ENCODE data around the gene FABP7.

Gene FABP7

DNA sequence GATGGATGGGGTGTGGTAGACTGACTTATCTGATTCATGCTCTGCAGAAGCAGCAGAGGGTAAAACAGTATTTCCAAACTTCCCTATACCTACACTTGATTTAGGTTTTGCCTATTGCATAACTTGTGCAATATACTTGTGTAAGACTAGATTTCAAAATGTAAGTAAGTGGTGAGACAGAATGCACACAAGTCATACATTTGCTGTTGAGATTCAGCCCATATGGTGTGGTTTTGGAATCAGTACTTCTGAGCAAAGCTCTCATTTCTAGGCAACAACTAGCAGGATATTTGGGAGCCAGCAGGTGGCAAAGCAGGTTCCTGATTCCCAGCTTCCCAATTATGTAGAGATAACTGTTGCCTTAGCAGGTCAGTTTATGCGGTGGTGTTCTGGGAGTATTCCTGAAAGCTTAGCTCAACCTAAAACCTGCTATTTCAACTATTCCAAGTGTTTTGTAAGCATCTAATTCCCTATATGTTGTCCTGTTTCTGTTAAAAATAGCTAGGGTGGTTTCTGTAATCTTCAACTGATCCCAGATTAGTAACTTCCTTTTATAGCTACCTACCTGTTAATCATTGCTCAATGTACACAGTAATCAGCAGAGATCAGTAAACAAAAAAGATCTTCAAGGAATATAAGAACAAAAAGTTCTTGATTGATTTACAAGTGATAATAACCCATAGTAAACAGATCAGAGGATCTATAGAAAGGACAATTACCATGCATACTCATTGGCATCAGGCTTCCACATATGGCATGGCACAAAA is 8.5 kb upstream of the FABP7 start:
- H3K36me3 ChIP-seq, result no peaks in the 10 kb centered on the region
- no peak for DNase-seq
- no peaks in the 10 kb centered on the region for H3K4me1 ChIP-seq
- H3K4me3 ChIP-seq (ENCODE audit: low read depth, low read length), result no peak overlapping the region
- no peaks in the 10 kb centered on the region for H3K27me3 ChIP-seq
- H3K9me3 ChIP-seq, result no peaks in the 10 kb centered on the region
- no peak for TF ChIP-seq CTCF (IDR thresholded peaks at IDR 0.05; ENCODE audit: low read depth, low read length)

DNA sequence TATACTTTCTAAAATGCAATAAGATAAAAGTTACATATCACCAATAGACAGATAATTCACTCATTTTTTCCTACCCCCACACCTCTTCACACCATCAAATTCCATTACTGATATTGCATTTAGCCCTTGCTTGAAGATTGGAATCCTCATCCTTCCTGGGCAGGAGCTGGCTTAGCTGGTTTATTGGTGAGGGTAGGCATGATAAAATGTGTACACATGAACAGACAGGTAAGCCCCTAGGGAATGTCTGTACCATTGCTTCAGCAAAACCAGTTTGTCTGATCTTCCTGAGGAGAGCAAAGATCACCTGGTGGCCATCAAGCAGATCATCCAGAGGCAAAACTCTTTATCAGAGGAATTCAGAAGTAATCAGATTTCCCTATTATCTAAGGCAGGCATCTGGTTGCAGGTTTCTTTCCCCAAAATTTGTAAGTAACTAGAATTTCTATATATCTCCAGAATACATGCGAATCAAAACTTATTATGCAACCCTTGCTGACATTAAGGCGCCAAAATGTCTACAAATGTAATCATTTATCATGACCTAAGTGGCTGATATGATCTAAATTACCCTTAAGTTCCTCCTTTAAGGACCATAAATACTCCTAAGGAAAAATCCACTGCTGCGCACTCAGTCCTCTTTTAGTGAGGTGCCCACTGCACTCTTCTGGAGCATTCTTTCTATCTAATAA is 6.6 kb upstream of the FABP7 start:
- no peak overlapping the region for H3K4me3 ChIP-seq (ENCODE audit: low read depth, low read length)
- H3K36me3 ChIP-seq, result no peaks in the 10 kb centered on the region
- no peak for TF ChIP-seq CTCF (IDR thresholded peaks at IDR 0.05; ENCODE audit: low read depth, low read length)
- H3K27me3 ChIP-seq, result no peaks in the 10 kb centered on the region
- DNase-seq, result no peak
- H3K9me3 ChIP-seq, result no peaks in the 10 kb centered on the region
- no peaks in the 10 kb centered on the region for H3K4me1 ChIP-seq

- DNase-seq, result no peak
- Histone ChIP-seq H3K4me3 (ENCODE audit: low read depth, low read length) (no peak overlapping the region), H3K9me3 (no peaks in the 10 kb centered on the region), H3K27me3 (peaks cover 21% of the 10 kb centered on the region), H3K4me1 (no peaks in the 10 kb centered on the region), H3K36me3 (no peaks in the 10 kb centered on the region)
- no peak for TF ChIP-seq CTCF (IDR thresholded peaks at IDR 0.05; ENCODE audit: low read depth, low read length)
Measured at GRCh38 chr6:122775975-122776374, 3.5 kb upstream of the FABP7 start.

DNA sequence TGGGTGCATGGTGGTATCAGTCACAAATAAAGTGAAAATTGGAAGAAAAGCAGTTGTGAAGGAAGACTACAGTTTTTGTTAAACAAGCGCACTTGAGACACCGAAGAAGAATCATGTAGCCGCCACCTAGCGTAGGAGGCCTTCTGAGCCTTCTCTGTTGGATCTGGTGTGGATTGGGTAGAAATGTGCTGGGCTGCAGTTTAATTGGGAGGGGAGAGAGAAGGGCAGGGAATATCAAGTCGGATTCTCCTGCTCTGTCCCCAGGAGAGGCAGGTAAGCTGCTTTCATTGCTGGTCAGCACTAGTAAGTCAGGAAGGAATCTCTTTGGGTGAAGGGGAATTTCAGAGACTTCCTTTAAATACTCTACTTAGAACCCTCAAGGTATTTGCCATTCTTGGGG is 1.2 kb upstream of the FABP7 start:
- no peak overlapping the region for H3K4me3 ChIP-seq (ENCODE audit: low read depth, low read length)
- peaks cover 30% of the 10 kb centered on the region for H3K27me3 ChIP-seq
- H3K4me1 ChIP-seq, result no peaks in the 10 kb centered on the region
- H3K9me3 ChIP-seq, result no peaks in the 10 kb centered on the region
- no peaks in the 10 kb centered on the region for H3K36me3 ChIP-seq
- DNase-seq, result no peak
- TF ChIP-seq CTCF (IDR thresholded peaks at IDR 0.05; ENCODE audit: low read depth, low read length), result no peak

DNA sequence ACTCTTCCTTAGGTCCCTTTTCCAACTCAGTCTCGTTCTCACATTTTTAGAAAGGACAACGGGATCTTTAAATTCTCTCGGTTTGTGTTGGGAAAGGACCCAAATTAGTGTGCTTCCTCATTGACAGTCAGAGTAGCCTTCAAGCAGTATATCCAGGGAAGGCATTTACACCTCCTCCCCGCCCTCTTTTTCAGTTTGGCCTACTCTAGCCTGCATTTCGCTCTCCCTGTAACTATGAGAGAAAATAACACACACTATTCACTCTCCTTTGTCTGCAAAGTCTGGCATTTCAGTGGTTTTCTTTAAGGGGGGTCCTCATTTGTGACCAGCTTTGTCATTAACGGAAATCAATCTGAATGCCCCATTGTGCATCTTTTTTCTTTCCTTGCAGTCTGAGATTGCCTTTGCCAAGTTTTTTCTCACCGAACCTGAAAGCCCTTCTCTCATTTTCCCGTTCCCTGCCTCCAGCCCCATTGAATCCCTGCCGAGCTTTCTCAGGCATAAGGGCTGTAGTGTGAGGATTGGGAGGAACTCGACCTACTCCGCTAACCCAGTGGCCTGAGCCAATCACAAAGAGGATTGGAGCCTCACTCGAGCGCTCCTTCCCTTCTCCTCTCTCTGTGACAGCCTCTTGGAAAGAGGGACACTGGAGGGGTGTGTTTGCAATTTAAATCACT is 393 bp upstream of the FABP7 start:
- Histone ChIP-seq H3K27me3 (peaks cover 31% of the 10 kb centered on the region), H3K4me3 (ENCODE audit: low read depth, low read length) (no peak overlapping the region), H3K4me1 (no peaks in the 10 kb centered on the region), H3K9me3 (no peaks in the 10 kb centered on the region), H3K36me3 (no peaks in the 10 kb centered on the region)
- TF ChIP-seq CTCF (IDR thresholded peaks at IDR 0.05; ENCODE audit: low read depth, low read length), result no peak
- DNase-seq, result no peak

All from BE2C (cell line).